ENCODE measurements around the gene RAB26.
"Not testable (repeated sequence)": the region's sequence is repeated elsewhere in the genome, so short reads cannot be mapped to it uniquely, and the experiment has no call there.

RAB26 gene

DNA sequence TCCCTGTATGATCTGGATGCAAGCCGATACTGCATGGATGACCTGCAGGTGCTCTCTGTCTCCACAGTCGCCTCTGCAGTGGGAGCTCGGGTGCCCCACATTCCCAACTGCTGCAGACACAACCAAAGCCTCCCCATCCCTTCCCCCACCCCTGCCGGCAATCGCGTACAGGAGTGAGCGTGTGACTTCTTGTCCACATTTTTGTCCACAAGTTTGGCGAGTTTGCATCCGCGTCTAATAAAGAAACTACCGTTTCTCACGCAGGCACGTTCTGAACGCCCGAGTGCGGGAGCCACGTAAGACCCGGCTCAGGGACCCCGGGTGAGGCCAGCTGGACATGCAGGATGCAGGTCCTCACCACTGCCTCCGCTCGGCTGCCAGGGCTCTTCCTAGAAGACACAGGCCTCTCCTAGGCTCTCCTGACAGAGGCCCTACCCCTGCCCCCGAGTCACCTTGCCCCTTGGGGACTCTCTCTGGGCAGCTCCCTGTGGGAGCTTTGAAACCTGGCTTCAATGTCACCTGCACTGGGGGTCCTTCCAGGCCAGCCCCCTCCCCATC lies 18.5 kb upstream of the RAB26 start:
- intact Hi-C loops (cut with DNase I): not testable (repeated sequence)

DNA sequence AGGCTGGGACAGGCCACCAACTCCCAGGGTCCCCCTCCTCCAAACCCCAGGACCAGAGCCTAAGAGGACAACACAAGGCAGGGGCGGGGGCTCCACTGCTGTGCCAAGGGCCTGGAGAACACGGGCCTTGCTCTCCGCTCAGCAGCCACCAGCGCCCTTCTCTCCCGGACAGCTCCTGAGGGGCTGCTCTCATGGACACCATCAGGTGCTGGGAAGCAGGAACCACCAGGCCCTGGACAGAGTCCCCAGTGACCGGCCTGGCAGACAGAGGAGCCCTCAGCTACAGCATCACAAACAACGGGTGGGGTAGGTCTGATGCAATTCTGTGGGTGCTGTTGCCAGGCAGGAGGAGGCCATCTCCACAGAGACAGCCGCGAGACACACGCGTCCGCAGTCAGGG lies 14.6 kb upstream of the RAB26 start:
- DNase-seq; intact Hi-C loops (cut with DNase I): not testable (repeated sequence)

More for the DNA sequence above, 18.5 kb upstream of the RAB26 start:
- DNase-seq: not testable (repeated sequence)

DNA sequence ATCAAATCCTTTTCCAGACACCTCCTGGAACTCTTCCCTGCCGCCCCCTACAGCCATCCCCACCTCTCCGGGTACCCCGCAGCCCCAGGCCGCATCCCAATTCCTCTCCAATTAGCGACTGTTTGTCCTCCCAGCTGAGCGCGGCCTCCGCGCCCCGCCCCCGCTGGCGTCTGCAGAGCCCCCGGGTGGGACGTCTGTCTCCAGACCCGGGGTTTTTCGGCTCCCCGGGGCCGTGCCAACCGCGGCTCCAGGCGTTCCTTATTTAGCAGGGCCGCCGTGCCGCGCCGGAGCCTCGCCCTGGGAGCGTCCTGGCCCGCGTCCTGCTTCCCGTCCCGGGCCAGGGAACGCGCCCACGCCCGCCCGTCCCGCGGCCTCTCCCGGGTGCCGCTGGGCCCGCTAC lies 13.4 kb upstream of the RAB26 start:
- intact Hi-C loops (cut with DNase I): not testable (repeated sequence)
- peak in 4 of 42 donors; percentile 24 to 56 (median 42) for DNase-seq

DNA sequence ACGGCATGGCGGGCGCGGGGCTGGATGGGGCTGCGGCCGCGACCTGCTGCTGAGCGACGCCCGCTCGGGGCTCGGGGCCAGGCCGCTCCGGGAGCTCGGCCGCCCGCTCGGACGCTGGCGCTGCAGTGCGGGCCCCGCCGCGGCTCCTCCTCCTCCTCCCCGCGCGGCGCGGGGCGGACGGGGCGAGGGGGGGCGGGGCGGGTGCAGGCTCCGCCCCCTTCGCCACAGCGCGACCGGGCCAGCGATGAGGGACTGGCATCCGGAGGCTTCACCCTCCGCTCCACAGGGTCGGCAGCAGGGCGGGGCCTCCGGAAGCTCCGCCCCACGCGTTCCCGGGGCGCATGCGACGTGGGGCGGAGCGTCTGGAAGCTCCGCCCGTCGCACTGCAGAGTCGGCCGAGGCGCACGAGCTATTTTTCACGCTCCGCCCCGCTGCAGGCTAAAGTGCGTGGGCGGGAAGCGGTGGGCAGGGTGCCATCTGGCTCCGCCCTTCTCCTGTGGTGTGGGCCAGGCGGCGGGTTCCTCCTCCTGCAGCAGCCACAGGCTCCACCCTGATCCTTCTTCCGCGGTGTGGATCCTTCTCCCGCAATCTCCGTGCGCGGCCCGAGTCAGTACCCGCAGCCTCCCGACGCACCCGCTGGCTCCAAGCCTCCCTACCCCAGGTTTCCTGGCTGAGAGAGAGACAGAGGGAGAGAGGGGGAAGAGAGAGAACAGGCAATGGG lies 12.5 kb upstream of the RAB26 start, which contains the start of gene PKD1:
TSS of gene PKD1 (minus strand) at position 129 of the 721 bp plus-strand sequence. CDS start 209 bp downstream, outside the sequence.
- peak; percentile 83 to 98 (median 95) for DNase-seq
- intact Hi-C loops (cut with DNase I): not testable (repeated sequence)

DNA sequence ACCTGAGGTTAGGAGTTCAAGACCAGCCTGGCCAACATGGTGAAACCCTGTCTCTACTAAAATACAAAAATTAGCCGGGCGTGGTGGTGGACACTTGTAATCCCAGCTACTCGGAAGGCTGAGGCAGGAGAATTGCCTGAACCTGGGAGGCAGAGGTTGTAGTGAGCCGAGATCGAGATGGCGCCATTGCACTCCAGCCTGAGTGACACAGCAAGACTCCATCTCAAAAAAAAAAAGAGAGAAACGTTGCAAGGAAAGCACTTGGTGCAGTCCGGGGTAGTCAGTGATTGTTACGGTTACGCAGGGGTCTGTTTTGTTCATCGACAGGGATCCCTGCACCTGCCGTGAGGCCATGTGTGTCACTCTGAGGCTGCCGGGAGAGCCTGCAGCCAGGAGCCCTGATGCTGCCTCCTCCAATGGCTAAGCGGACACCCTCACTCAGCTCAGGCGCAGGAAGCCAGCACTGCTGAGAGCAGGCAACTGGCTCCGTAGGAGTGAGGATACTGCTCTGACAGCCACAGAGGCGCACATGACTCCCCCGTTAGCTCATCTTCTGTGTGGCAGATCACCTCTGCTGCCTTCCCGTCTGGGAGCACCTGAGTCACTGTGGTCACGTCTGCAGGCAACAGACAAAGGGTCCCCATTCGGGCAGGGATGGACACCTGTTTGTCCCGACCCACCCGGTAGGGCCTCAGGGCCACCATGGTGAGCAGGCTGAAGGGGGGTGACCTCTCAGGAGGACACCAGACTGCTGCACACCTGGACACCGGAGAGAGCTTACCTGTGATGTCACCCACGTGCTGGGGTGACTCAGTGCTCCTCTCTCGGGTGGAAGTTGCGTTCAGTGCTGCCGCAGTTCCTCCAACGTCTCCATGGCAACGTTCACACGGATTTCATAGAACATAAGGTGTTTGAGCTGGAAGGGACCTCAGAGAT lies 5.2 kb upstream of the RAB26 start:
- peak; percentile 56 to 94 (median 83) for DNase-seq
- intact Hi-C loops (cut with DNase I): no loop called here

DNA sequence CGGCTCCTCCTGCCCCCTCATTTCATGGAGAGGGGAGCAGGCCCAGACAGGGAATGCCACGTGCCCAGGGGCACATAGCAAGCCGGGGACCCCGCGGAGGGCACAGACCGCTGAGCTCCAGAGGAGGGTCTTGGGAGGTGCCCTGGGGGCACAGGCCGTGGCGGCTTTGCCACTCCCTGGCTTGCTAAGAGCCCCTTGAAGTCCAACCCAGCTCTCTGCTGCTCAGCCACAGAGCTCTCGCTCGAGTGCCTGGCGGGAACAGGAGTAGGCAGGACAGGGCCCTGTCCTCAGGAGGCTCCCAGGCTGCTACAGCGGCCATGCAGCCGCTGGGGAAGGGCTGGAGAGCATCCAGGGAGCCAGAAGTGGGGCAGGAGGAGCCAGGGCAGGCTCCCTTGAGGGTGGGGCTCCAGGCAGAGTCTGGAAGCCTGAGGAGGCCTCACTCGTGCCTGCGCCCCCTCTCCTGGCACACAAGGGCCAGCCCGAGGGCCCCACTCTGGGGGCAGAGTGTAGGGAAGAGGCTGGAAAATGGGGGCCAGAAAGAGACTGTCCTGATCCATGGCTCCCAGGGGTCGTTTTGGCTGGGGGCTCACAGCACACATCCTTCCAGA lies 4.4 kb upstream of the RAB26 start:
- intact Hi-C loops (cut with DNase I): no loop called here
- no peak for DNase-seq

DNA sequence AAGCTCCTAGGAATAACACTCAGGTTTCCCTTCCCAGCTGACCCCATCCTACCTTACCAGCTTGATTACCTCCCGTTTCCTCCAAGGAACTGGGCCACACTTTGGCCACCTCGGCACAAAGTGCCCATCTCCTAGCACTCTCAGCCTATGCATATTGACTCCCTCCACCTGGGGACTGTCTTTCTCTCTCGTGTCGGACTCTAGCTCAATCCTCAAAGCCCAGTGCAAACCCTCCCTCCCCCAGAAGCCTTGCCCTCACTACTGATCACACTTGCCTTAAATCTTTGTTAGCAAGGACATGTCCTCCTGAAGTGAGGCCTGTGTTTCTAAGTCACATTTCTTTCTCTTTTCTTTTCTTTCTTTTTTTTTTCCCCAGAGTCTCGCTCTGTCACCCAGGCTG lies 2.6 kb upstream of the RAB26 start:
- intact Hi-C loops (cut with DNase I): no loop called here
- no peak for DNase-seq

DNA sequence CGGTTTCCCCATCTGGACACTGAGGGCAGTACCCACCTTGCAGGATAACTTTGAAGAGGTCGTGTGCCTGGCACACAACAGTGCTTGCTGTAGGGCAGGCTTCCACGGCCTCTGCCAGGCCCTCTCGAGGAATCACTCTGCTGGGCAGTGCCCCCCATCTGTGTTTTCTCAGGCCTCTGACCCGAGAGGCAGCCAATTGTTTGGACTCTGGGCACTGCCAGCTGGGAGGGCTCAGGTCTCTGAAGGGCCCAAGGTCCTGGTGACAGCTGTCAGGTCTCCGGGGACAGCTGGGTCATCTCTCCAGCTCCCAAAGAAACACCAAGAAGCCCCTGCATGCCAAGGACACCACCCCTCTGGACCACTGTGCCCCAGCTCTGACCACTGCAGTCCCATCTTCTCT lies 1.0 kb upstream of the RAB26 start:
- no peak for DNase-seq
- intact Hi-C loops (cut with DNase I): no loop called here

DNA sequence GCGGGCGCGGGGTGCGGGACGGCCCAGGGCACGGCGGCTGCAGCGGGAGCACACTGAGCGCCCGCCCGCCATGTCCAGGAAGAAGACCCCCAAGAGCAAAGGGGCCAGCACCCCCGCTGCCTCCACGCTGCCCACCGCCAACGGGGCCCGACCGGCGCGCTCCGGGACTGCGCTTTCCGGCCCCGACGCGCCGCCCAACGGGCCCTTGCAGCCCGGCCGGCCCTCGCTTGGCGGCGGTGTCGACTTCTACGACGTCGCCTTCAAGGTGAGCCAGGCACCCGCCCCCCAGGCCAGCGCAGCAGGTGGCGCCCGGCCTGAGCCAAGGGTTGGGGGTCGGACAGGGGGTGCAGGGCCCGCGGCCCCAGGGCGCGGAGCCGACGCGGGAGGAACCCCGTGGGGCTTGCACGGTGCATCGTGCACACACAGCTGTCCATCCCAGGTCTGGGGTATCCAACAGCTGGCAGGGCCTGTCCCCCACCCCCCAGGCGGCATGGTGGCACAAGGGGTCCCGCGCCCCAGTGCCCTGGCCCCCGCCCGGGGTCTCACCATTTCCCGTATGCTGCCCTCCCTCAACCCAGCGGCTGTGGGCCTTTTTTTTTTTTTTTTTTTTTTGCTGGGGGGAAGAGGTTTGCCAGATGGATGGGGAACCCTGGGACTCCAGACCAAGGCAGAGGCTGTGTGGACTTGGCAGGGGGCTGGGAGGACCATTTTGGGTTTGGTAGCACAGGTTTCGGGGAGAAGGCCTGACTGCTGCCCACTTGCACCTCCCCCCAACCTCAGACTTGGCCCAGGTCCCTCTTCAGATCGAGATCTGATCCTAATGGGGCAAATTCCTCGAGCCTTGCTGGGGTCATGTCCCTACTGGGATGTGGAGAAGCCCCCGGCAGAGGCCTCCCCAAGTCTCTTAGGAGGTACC lies 547 bp downstream of the RAB26 start:
- intact Hi-C loops (cut with DNase I): no loop called here
- DNase-seq: peak in 4 of 42 donors; percentile 20 to 54 (median 40)

DNA sequence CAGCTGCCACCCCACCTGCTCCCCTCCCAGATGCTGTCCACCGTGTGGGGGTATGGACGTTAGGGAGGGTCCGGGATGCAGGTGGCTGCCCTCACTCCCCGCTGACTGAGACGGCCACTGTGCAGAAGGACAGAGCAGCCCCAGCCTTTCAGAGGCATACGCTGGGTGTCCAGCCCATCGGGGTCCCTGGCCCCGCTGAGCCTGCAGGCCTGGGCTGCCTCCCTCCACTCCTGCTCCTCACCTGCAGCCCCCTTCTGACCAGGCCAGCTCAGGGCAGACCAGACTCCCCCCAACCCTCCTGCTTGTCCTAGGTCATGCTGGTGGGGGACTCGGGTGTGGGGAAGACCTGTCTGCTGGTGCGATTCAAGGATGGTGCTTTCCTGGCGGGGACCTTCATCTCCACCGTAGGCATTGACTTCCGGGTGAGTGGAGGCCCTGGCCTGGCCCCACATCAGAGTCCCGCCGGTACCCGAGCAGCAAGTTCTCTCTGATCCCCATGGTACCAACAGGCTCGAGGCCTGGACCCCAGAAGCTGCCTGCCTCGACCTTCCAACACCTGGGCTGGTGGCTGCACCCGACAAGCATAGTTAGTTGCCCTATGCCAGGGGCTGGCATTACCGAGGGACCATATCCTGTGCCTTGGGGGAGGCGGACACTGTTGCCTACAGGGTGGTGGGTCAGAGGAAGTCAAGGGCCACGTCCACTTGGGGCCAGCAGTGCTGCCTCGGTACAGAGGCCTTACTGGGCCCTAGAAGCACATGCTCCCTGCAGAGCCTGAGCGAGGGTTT lies 1.4 kb downstream of the RAB26 start:
- intact Hi-C loops (cut with DNase I): no loop called here
- DNase-seq: peak in 1 of 42 donors; percentile 19

DNA sequence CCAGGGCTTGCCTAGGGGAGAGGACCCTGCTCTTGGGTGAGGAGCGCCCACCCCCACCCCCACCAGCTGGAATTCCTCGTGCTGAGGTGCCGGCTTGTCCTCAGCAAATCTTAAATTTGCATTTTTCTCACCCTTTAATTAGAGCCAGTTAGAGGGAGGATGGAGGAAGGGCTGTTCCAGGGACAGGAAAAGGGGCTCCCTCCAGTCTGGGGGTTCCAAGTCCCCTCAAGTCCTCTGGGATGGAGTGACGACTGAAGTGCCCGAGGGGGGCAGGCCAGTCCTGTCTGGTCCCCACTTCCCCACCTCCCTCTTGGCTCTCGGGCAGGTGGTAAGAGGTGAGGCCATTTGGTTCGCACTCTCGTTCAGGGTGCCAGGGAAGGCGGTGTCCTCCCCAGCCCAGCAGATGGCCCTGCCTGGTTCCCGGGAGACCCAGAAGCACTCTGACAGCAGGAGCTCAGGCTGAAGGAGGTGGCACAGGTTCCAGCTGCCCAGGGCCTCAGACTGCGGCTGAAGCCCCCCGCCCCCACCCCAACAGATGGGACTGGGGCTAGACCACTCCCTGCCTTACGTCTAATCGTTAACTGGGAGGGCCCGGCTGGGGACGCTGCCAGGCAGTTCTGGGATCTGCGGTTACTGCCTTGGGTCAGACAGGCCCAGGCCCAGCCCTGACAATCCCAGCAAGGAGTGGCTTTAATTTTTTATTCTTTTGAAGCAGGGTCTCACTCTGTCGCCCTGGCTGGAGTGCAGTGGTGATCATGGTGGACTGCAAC lies 2.2 kb downstream of the RAB26 start:
- intact Hi-C loops (cut with DNase I): no loop called here
- DNase-seq: peak in 1 of 42 donors; percentile 14

DNA sequence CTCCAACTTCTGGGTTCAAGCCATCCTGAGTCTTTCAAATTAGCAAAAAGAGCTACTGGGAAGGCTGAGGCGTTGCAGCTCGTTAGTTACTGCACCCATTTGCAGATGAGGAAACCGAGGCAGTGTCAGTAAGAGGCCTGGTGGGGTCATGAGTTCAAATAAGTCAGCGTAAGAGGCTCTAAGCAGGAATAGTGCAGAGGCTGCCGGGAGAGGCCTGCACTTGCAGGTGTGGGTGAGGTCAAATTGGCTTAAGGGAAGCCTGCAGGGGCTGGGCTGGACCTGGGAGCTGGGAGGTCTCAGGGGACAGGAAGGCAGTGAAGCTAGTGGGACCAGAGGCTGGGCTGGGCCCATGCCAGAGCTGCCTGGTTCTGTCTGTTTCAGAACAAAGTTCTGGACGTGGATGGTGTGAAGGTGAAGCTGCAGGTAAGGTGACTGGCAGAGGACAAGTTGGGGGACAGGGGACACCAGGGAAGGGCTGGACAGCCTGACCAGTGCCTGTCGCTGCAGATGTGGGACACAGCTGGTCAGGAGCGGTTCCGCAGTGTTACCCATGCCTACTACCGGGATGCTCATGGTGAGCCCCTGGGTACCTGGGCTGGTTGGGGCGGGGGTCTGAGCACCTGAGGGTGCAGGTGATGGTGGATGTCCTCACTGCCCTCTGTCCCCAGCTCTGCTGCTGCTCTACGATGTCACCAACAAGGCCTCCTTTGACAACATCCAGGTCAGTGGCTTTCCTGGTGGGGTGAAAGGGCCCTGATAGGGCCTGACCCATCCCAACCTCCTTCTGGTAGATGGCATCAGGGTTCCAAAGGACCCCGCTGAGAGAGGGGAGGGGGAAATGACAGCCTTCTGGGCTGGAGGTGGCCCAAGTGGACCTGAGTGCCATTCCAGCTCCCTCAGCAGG lies 3.0 kb downstream of the RAB26 start:
- intact Hi-C loops (cut with DNase I): no loop called here
- DNase-seq: no peak

DNA sequence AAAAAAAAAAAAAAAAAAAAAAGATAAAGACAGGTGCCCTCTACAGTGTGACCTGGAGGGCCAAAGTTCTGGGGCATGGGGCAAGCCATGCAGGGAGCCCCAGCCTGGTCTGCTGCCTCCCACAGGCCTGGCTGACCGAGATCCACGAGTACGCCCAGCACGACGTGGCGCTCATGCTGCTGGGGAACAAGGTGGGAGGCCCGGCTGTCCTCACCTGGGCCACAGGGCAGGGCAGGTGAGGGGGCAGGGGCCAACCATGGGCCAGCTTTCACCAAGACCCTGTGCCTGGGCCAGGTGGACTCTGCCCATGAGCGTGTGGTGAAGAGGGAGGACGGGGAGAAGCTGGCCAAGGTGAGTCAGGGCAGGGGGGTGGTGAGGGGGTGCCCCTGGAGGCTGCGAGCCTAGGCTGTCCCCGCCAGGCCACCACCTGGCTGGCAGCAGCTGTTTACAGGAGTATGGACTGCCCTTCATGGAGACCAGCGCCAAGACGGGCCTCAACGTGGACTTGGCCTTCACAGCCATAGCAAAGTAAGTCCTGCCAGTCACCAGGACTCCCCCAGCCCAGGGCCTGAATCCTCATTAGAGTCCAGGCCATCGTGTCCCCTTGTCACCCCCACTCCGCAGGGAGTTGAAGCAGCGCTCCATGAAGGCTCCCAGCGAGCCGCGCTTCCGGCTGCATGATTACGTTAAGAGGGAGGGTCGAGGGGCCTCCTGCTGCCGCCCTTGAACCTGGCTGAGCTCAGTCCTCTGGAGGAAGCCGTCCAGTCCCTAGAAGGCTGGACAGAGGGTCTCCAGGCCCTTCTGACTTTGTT lies 4.5 kb downstream of the RAB26 start:
- intact Hi-C loops (cut with DNase I): no loop called here
- DNase-seq: peak in 1 of 42 donors; percentile 23

DNA sequence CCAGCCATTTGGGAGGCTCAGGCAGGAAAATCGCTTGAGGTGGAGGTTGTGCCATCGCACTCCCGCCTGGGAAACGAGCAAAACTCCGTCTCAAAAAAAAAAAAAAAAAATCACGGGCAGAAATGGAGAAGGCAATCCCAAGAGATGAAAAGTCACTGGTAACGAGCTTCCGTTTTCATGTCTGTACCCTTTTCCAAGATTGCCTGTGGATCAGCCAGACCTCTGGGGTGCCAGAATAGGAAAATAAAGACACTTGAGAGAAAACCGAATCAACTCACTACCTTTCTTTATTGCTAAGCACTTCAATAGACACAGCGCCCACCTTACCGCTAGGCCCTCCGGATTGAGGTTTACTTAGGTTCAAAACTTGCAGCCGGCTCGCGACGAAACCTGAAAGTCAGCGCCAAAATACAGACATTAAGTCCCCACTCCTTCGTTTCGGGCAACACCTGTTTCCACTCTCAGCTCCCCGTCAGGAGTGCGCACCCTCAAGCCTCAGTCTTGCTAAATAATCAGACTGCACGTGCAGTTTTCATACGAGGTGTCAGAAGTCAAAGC lies 6.2 kb downstream of the RAB26 start:
- intact Hi-C loops (cut with DNase I): loop anchor here (5.0 kb wide), 1 partner anchor 132 kb away; no protein-coding TSS in a partner anchor
- no peak for DNase-seq

Data from head of caudate nucleus (tissue), 42 donors.